ENCODE measurements around the gene LGALS9. TPM values are rescaled to one million over a fixed set of nuclear protein-coding genes. Genes with fewer than 3 reads are reported as not detected.
"Not testable (repeated sequence)": the region's sequence is repeated elsewhere in the genome, so short reads cannot be mapped to it uniquely, and the experiment has no call there.

The LGALS9 gene
- polyA plus RNA-seq, 3 donors: 149 to 581 (median 149) TPM

DNA sequence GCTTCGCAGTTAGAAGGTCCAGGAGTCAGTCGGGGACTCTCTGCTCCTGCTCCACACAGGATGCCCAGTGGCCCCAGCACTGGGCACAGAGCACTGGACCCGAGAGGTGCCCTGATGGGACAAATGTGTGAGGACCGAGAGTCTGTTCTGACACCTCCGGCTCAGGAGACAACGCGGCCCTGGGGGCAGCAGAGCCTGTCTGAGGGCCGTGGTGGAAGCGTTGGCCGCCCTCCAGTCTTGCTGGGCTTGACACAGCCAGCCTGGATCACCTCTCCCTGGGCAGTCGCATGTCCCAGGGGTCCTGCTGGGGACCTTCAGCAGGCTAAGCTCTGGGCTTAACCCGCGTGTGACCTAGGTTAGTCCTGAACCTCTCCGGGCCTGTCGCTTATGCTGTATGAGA, 23.1 kb downstream of the LGALS9 start:
- no peak for DNase-seq
- no peak overlapping the region for H3K4me3 Mint-ChIP-seq
- Histone ChIP-seq H3K9ac (ENCODE audit: insufficient read depth, low read length, poor library complexity, severe bottlenecking) (no peak overlapping the region), H3K4me2 (replicated peaks; ENCODE audit: extremely low read depth, low read length, poor library complexity, severe bottlenecking) (no peak overlapping the region), H3K27ac (ENCODE audit: low read depth in 1 of 2, low read length in 2 of 2) (no peak overlapping the region), H3K36me3 (replicated peaks in 1 of 2; ENCODE audit: control insufficient read depth in 1 of 2, insufficient read depth in 2 of 2, low read length in 2 of 2) (peaks cover 5 to 11% of the 10 kb centered on the region in 2 donors), H4K20me1 (ENCODE audit: insufficient read depth, low read length) (peaks cover 9% of the 10 kb centered on the region), H3K4me1 (ENCODE audit: control insufficient read depth in 1 of 2, insufficient read depth in 2 of 2, low read length in 2 of 2) (no peaks in the 10 kb centered on the region), H3K9me3 (replicated peaks in 1 of 2; ENCODE audit: control insufficient read depth in 1 of 2, insufficient read depth in 1 of 2, low read length in 2 of 2) (no peaks in the 10 kb centered on the region), H3K27me3 (ENCODE audit: control insufficient read depth in 2 of 2, insufficient read depth in 2 of 2, low read length in 2 of 2) (no peaks in the 10 kb centered on the region), H2AFZ (ENCODE audit: insufficient read depth, low read depth, low read length, poor library complexity, severe bottlenecking) (peak overlapping the region; percentile 56), H3K4me3 (replicated peaks in 1 of 3; ENCODE audit: low read depth in 2 of 3, low read length in 3 of 3) (no peak overlapping the region), H3K79me2 (ENCODE audit: insufficient read depth, low read length) (no peaks in the 10 kb centered on the region)
- WGBS (ENCODE audit: insufficient coverage): 95% methylated on average over 12 of the region's 15 CpGs
- H3K27ac Mint-ChIP-seq: no peak overlapping the region
- intact Hi-C loops (cut with micrococcal nuclease): loop anchor here (1.0 to 10.0 kb wide), 2 partner anchors 102 to 221 kb away; no protein-coding TSS in a partner anchor
- H3K4me1 Mint-ChIP-seq: no peaks in the 10 kb centered on the region
- H3K36me3 Mint-ChIP-seq: peaks cover 8% of the 10 kb centered on the region in 2 donors
- H3K27me3 Mint-ChIP-seq (ENCODE audit: low read depth in 3 of 3): peaks cover 1 to 5% (median 2%) of the 10 kb centered on the region in 3 donors
- H3K9me3 Mint-ChIP-seq: no peaks in the 10 kb centered on the region
- TF ChIP-seq, protein P1, sequence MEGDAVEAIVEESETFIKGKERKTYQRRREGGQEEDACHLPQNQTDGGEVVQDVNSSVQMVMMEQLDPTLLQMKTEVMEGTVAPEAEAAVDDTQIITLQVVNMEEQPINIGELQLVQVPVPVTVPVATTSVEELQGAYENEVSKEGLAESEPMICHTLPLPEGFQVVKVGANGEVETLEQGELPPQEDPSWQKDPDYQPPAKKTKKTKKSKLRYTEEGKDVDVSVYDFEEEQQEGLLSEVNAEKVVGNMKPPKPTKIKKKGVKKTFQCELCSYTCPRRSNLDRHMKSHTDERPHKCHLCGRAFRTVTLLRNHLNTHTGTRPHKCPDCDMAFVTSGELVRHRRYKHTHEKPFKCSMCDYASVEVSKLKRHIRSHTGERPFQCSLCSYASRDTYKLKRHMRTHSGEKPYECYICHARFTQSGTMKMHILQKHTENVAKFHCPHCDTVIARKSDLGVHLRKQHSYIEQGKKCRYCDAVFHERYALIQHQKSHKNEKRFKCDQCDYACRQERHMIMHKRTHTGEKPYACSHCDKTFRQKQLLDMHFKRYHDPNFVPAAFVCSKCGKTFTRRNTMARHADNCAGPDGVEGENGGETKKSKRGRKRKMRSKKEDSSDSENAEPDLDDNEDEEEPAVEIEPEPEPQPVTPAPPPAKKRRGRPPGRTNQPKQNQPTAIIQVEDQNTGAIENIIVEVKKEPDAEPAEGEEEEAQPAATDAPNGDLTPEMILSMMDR (IDR thresholded peaks at IDR 0.05): no peak

GRCh38 chr17:27654654-27655524, 23.9 kb downstream of the LGALS9 start:
- H4K20me1 ChIP-seq (ENCODE audit: insufficient read depth, low read length): peaks cover 2% of the 10 kb centered on the region
- H3K4me1 ChIP-seq (ENCODE audit: control insufficient read depth in 1 of 2, insufficient read depth in 2 of 2, low read length in 2 of 2): no peaks in the 10 kb centered on the region
- Mint-ChIP-seq H3K27me3 (ENCODE audit: low read depth in 3 of 3) (peaks cover 1 to 5% (median 2%) of the 10 kb centered on the region in 3 donors), H3K4me1 (no peaks in the 10 kb centered on the region), H3K36me3 (peaks cover 3% of the 10 kb centered on the region in 2 donors), H3K4me3 (no peak overlapping the region), H3K9me3 (no peaks in the 10 kb centered on the region), H3K27ac (peak overlapping the region in 1 of 7 donors; percentile 2)
- intact Hi-C loops (cut with micrococcal nuclease): loop anchor here (1.0 to 10.0 kb wide), 2 partner anchors 101 to 220 kb away; no protein-coding TSS in a partner anchor
- no peak overlapping the region for H3K4me3 ChIP-seq (replicated peaks in 1 of 3; ENCODE audit: low read depth in 2 of 3, low read length in 3 of 3)
- no peak overlapping the region for H3K27ac ChIP-seq (ENCODE audit: low read depth in 1 of 2, low read length in 2 of 2)
- DNase-seq: peak; percentile 51 to 72 (median 59)
- TF ChIP-seq, protein P1 (IDR thresholded peaks at IDR 0.05): peak; percentile 96
- no peaks in the 10 kb centered on the region for H3K79me2 ChIP-seq (ENCODE audit: insufficient read depth, low read length)
- no peaks in the 10 kb centered on the region for H3K9me3 ChIP-seq (replicated peaks in 1 of 2; ENCODE audit: control insufficient read depth in 1 of 2, insufficient read depth in 1 of 2, low read length in 2 of 2)
- no peak overlapping the region for H3K4me2 ChIP-seq (replicated peaks; ENCODE audit: extremely low read depth, low read length, poor library complexity, severe bottlenecking)
- peak overlapping the region; percentile 56 for H2AFZ ChIP-seq (ENCODE audit: insufficient read depth, low read depth, low read length, poor library complexity, severe bottlenecking)
- WGBS (ENCODE audit: insufficient coverage): 41% methylated on average over 26 of the region's 34 CpGs
- H3K27me3 ChIP-seq (ENCODE audit: control insufficient read depth in 2 of 2, insufficient read depth in 2 of 2, low read length in 2 of 2): no peaks in the 10 kb centered on the region
- H3K9ac ChIP-seq (ENCODE audit: insufficient read depth, low read length, poor library complexity, severe bottlenecking): no peak overlapping the region
- peaks cover 1 to 3% of the 10 kb centered on the region in 2 donors for H3K36me3 ChIP-seq (replicated peaks in 1 of 2; ENCODE audit: control insufficient read depth in 1 of 2, insufficient read depth in 2 of 2, low read length in 2 of 2)

- H3K27me3 ChIP-seq (ENCODE audit: control insufficient read depth in 2 of 2, insufficient read depth in 2 of 2, low read length in 2 of 2); H3K36me3 ChIP-seq (replicated peaks in 1 of 2; ENCODE audit: control insufficient read depth in 1 of 2, insufficient read depth in 2 of 2, low read length in 2 of 2); H3K4me1 Mint-ChIP-seq; H3K79me2 ChIP-seq (ENCODE audit: insufficient read depth, low read length); H3K27ac Mint-ChIP-seq; H3K9me3 ChIP-seq (replicated peaks in 1 of 2; ENCODE audit: control insufficient read depth in 1 of 2, insufficient read depth in 1 of 2, low read length in 2 of 2); H3K9ac ChIP-seq (ENCODE audit: insufficient read depth, low read length, poor library complexity, severe bottlenecking); H3K36me3 Mint-ChIP-seq; H4K20me1 ChIP-seq (ENCODE audit: insufficient read depth, low read length); H3K4me2 ChIP-seq (replicated peaks; ENCODE audit: extremely low read depth, low read length, poor library complexity, severe bottlenecking); H3K4me1 ChIP-seq (ENCODE audit: control insufficient read depth in 1 of 2, insufficient read depth in 2 of 2, low read length in 2 of 2); H2AFZ ChIP-seq (ENCODE audit: insufficient read depth, low read depth, low read length, poor library complexity, severe bottlenecking); H3K27ac ChIP-seq (ENCODE audit: low read depth in 1 of 2, low read length in 2 of 2); H3K27me3 Mint-ChIP-seq (ENCODE audit: low read depth in 3 of 3); H3K4me3 Mint-ChIP-seq; DNase-seq; H3K4me3 ChIP-seq (replicated peaks in 1 of 3; ENCODE audit: low read depth in 2 of 3, low read length in 3 of 3); H3K9me3 Mint-ChIP-seq: not testable (repeated sequence)
- intact Hi-C loops (cut with micrococcal nuclease): loop anchor here in 1 of 2 donors (10.0 kb wide), 1 partner anchor 219 kb away; no protein-coding TSS in a partner anchor
- 94% methylated on average over 11 of the region's 16 CpGs for WGBS (ENCODE audit: insufficient coverage)
Observed at GRCh38 chr17:27655525-27656111, 24.6 kb downstream of the LGALS9 start.

Data from CD14-positive monocyte (primary cell).